Measurements from ENCODE around the gene ADAMTSL5.
A peak's percentile ranks its signal among the peaks of the same experiment; 100 is the strongest.

- no peak for TF ChIP-seq CTCF (conservative IDR thresholded peaks at IDR 0.05; ENCODE audit: low read depth, low read length)
- peak; percentile 72 for TF ChIP-seq EZH2 (IDR thresholded peaks at IDR 0.05; ENCODE audit: borderline replicate concordance, low read depth, low read length, poor library complexity, severe bottlenecking)
Measured at GRCh38 chr19:1468274-1468820, 44.5 kb downstream of the ADAMTSL5 start.

Data from A673 (cell line).